Keratinocyte (primary cell): Measurements from ENCODE around the gene SLC39A11. TPM values are rescaled to one million over a fixed set of nuclear protein-coding genes. Genes with fewer than 3 reads are reported as not detected.

Source experiments
- DNase-seq: peaks from one replicate; pipeline ENCODE4 v3.0.0-alpha.2; 2011; ENCODE audit warnings: low read depth, missing footprints, low spot score
- FAIRE-seq: peaks from 2 replicates; lab custom pipeline; 2011; peaks lifted over from hg19 to GRCh38; lab: Jason Lieb, UNC
- H2AFZ ChIP-seq: 2 replicates; pipeline ENCODE4 v1.6.0; 2012; ENCODE audit warnings: low read length, control low read depth, inconsistent platforms; ENCODE audit not compliant: control insufficient read depth
- H3K27ac ChIP-seq: 2 replicates; pipeline ENCODE4 v1.5.1; 2011; ENCODE audit warnings: low read length; ENCODE audit not compliant: control insufficient read depth, insufficient read depth
- H3K27me3 ChIP-seq: 3 replicates; pipeline ENCODE4 v1.6.0; 2011; ENCODE audit warnings: low read length; ENCODE audit not compliant: control insufficient read depth, insufficient read depth; ENCODE audit errors: extremely low read depth
- H3K36me3 ChIP-seq, 2 experiments: 2 replicates in 1 of 2; 3 replicates in 1 of 2; pipeline ENCODE4 v1.5.1; 2011; ENCODE audit warnings: low read length in 2 of 2, mild to moderate bottlenecking in 1 of 2; ENCODE audit not compliant: control insufficient read depth in 2 of 2, insufficient read depth in 2 of 2; ENCODE audit errors: extremely low read depth in 1 of 2
- H3K4me1 ChIP-seq: 3 replicates; pipeline ENCODE4 v1.5.1; 2011; ENCODE audit warnings: low read length; ENCODE audit not compliant: control insufficient read depth, insufficient read depth; ENCODE audit errors: extremely low read depth
- H3K4me2 ChIP-seq: 3 replicates; pipeline ENCODE4 v1.6.0; 2011; ENCODE audit warnings: low read depth, low read length; ENCODE audit not compliant: control insufficient read depth, insufficient read depth; ENCODE audit errors: extremely low read depth
- H3K4me3 ChIP-seq, 3 experiments: fragments of 200-600 bp in 1 of 3; sonication (generic) in 1 of 3; 2 replicates in 2 of 3; 3 replicates in 1 of 3; pipeline ENCODE4 v1.5.1; 2011 to 2016; ENCODE audit warnings: low read length in 3 of 3, mild to moderate bottlenecking in 3 of 3, control low read depth in 2 of 3, inconsistent platforms in 1 of 3, low read depth in 1 of 3, mixed read lengths in 1 of 3, mixed run types in 1 of 3, moderate library complexity in 1 of 3; ENCODE audit not compliant: control insufficient read depth in 2 of 3, insufficient read depth in 2 of 3; ENCODE audit errors: extremely low read depth in 1 of 3
- H3K79me2 ChIP-seq: 2 replicates; pipeline ENCODE4 v1.6.0; 2012; ENCODE audit warnings: low read length; ENCODE audit not compliant: control insufficient read depth, insufficient read depth
- H3K9ac ChIP-seq: 3 replicates; pipeline ENCODE4 v1.6.0; 2011; ENCODE audit warnings: low read length; ENCODE audit not compliant: control insufficient read depth, insufficient read depth; ENCODE audit errors: extremely low read depth
- H3K9me1 ChIP-seq: 3 replicates; pipeline ENCODE4 v1.6.0; 2011; ENCODE audit warnings: low read length; ENCODE audit not compliant: control insufficient read depth, insufficient read depth; ENCODE audit errors: extremely low read depth
- H3K9me3 ChIP-seq: 2 replicates; pipeline ENCODE4 v1.5.1; 2012; ENCODE audit warnings: low read depth, low read length; ENCODE audit not compliant: control insufficient read depth
- H4K20me1 ChIP-seq: 3 replicates; pipeline ENCODE4 v1.6.0; 2011; ENCODE audit warnings: low read length; ENCODE audit not compliant: control insufficient read depth, insufficient read depth; ENCODE audit errors: extremely low read depth
- EZH2 ChIP-seq: IDR thresholded peaks from one replicate; pipeline ENCODE4 v1.6.1; 2012; ENCODE audit warnings: inconsistent platforms, mild to moderate bottlenecking, low read length, moderate library complexity
- dilution Hi-C: fragments of 300-500 bp; cut with MboI; formaldehyde crosslinking; loops from one replicate; pipeline ENCODE4 v1.7.0; 2020; ENCODE audit warnings: low sequenced_read_pairs; ENCODE audit not compliant: extremely low pct_ligation_motif_present
- polyA plus RNA-seq, 5 experiments: library from polyadenylated mRNA; depleted of rRNA in 3 of 5; stranded (reverse) in 3 of 5; stranded (forward) in 1 of 5; unstranded in 1 of 5; fragments of >200 nt; gene quantifications; 1 replicate in 1 of 5; 2 replicates in 3 of 5; 3 replicates in 1 of 5; pipeline versions ENCODE4 v1.2.1 to v1.2.3, GENCODE V29; 2011 to 2012; ENCODE audit warnings: missing spikeins in 2 of 5, low read depth in 1 of 5, low replicate concordance in 1 of 5
- TF ChIP-seq, protein P1 (sequence below), 3 experiments: IDR thresholded peaks in 1 of 3; conservative IDR thresholded peaks in 1 of 3; optimal IDR thresholded peaks in 1 of 3; 2 replicates in 2 of 3; 3 replicates in 1 of 3; pipeline versions ENCODE3 to v1.5.1; 2011; ENCODE audit warnings: low read length in 3 of 3, mild to moderate bottlenecking in 3 of 3, moderate library complexity in 2 of 3, control low read depth in 1 of 3, inconsistent platforms in 1 of 3; ENCODE audit not compliant: insufficient read depth in 2 of 3; ENCODE audit errors: extremely low read depth in 1 of 3

The SLC39A11 gene
- polyA plus RNA-seq, 1 donor (not counting 4 experiments of a cell fraction or from before 2014, with no cell fraction given): 11.5 TPM

DNA sequence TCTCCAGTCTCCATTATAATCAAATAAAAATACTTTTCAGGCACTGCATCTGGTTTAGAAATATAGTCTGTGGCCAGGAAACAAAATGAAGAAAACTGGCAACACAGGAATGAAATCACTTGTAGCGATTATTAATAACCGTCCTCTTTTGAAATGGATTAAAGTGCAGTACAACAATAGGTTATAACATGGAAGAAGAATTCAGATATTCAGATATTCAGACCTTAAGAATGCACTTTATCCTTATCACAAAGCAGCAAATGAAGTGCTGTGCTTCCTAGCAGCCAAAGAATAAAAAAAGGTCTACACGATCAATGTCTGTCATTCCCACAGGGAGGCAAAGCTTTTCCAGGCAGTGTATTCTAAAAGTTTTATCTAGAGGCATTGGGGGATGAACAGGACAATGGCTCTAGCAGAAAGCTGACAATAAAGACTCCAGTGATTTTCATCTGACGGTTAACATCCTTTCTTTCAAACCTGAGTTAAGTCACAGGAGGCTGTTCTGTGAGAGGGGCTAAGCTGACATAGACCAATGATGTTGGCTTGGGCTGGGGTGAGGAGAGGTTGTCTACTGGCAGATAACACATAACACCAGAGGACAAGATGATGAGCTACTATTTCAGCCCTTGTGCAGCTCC is 259.2 kb downstream of the SLC39A11 start:
- no peaks in the 10 kb centered on the region for H3K27me3 ChIP-seq
- peaks cover 0 to 3% of the 10 kb centered on the region in 2 experiments for H3K36me3 ChIP-seq
- H3K9me1 ChIP-seq: no peaks in the 10 kb centered on the region
- H3K4me2 ChIP-seq: no peak overlapping the region
- H2AFZ ChIP-seq: no peak overlapping the region
- H3K79me2 ChIP-seq: no peaks in the 10 kb centered on the region
- H3K4me3 ChIP-seq: no peak overlapping the region
- H3K27ac ChIP-seq: no peak overlapping the region
- H4K20me1 ChIP-seq: no peaks in the 10 kb centered on the region
- no peaks in the 10 kb centered on the region for H3K4me1 ChIP-seq
- TF ChIP-seq, protein P1, sequence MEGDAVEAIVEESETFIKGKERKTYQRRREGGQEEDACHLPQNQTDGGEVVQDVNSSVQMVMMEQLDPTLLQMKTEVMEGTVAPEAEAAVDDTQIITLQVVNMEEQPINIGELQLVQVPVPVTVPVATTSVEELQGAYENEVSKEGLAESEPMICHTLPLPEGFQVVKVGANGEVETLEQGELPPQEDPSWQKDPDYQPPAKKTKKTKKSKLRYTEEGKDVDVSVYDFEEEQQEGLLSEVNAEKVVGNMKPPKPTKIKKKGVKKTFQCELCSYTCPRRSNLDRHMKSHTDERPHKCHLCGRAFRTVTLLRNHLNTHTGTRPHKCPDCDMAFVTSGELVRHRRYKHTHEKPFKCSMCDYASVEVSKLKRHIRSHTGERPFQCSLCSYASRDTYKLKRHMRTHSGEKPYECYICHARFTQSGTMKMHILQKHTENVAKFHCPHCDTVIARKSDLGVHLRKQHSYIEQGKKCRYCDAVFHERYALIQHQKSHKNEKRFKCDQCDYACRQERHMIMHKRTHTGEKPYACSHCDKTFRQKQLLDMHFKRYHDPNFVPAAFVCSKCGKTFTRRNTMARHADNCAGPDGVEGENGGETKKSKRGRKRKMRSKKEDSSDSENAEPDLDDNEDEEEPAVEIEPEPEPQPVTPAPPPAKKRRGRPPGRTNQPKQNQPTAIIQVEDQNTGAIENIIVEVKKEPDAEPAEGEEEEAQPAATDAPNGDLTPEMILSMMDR (optimal IDR thresholded peaks at IDR 0.05 in 1 of 3, IDR thresholded peaks at IDR 0.05 in 1 of 3, conservative IDR thresholded peaks at IDR 0.05 in 1 of 3; ENCODE audit: extremely low read depth in 1 of 3, insufficient read depth in 2 of 3, low read length in 3 of 3): no peak
- no peak for TF ChIP-seq EZH2
- no peaks in the 10 kb centered on the region for H3K9me3 ChIP-seq
- dilution Hi-C loops: no loop called here
- DNase-seq: no peak
- H3K9ac ChIP-seq: no peak overlapping the region
- no peak for FAIRE-seq

DNA sequence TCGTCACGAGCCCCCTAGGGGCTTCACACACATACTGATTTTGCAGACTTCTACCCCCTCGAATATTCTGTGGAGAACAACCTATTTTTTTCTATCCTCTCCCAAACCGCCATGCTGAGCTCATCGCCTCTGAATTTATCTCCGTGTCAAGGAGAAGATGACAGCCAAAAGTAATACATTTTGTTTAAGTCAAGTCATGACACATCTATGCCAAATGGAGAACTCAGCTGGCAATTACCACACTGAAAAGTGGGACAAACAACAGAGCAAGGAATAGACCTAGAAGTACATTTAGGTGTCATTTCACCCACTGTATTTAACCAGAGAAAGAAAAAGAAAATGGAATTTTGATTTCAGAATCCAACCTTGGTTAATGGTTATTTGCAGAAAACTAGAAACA is 260.2 kb downstream of the SLC39A11 start:
- TF ChIP-seq EZH2: no peak
- TF ChIP-seq, protein P1 (optimal IDR thresholded peaks at IDR 0.05 in 1 of 3, IDR thresholded peaks at IDR 0.05 in 1 of 3, conservative IDR thresholded peaks at IDR 0.05 in 1 of 3; ENCODE audit: extremely low read depth in 1 of 3, insufficient read depth in 2 of 3, low read length in 3 of 3): no peak
- dilution Hi-C loops: no loop called here
- H3K9ac ChIP-seq: no peak overlapping the region

More for the DNA sequence above, 260.2 kb downstream of the SLC39A11 start:
- no peaks in the 10 kb centered on the region for H3K9me1 ChIP-seq
- no peak for DNase-seq
- H3K4me1 ChIP-seq: no peaks in the 10 kb centered on the region
- no peak overlapping the region for H3K27ac ChIP-seq
- no peak overlapping the region for H3K4me3 ChIP-seq
- no peaks in the 10 kb centered on the region for H4K20me1 ChIP-seq
- peaks cover 0 to 3% of the 10 kb centered on the region in 2 experiments for H3K36me3 ChIP-seq
- no peak overlapping the region for H3K4me2 ChIP-seq
- no peaks in the 10 kb centered on the region for H3K27me3 ChIP-seq
- H3K79me2 ChIP-seq: no peaks in the 10 kb centered on the region
- no peaks in the 10 kb centered on the region for H3K9me3 ChIP-seq
- FAIRE-seq: no peak
- H2AFZ ChIP-seq: no peak overlapping the region
